ENCODE data around the gene RPL13. TPM values are rescaled to one million over a fixed set of nuclear protein-coding genes. Genes with fewer than 3 reads are reported as not detected.

Gene RPL13
- total and polyA plus RNA-seq, 2 of the 13 experiments (the other 11 are each of a cell fraction or from before 2014, with no cell fraction given) = 2,988 to 4,411 TPM

DNA sequence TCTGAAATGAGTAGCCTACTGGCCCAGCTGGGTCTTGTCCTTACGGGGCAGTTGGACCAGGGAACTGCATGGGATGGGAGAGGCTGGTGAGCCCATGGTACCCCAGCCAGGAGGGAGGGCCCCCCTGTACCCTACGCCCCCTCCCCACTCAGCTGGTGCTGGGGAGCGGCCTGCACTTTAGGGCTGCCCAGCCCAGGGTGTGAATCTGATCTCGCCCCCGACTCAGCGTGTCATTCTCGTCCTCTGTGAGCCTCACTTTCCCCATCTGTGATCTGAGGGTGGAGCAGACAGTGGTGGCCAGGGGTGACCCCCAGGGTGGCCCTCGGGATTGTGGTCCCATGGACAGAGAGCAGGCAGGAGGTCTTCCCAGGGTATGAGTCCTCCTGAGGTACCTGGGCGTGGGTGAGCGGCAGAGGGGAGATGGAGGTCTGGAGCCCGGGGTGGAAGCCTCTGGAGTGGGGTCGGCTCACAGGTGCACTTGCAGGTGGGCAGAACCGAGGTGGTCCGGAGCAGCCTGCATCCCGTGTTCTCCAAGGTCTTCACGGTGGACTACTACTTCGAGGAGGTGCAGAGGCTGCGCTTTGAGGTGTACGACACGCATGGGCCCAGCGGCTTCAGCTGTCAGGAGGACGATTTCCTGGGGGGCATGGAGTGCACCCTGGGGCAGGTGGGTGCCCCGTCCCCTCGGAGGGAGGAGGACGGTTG lies 16.7 kb downstream of the RPL13 start (continued):
- TF ChIP-seq ZFP36 (IDR thresholded peaks at IDR 0.05; ENCODE audit: borderline replicate concordance, low read depth, low read length, partially characterized antibody) = no peak
- TF ChIP-seq SALL2 (CRISPR knock-in tag; IDR thresholded peaks at IDR 0.05) = no peak
- no peak for TF ChIP-seq ZIK1 (CRISPR knock-in tag; IDR thresholded peaks at IDR 0.05; ENCODE audit: borderline replicate concordance, low read depth)

- no TSS peak for BruUV-seq (replicated peaks)
- Histone ChIP-seq H3K27me3 (ENCODE audit: control insufficient read depth in 1 of 2, insufficient read depth in 2 of 2, low read length in 2 of 2) (peaks cover 0 to 13% of the 10 kb centered on the region in 2 experiments; a peak in 3 of 5 replicates), H3K4me1 (ENCODE audit: insufficient read depth, low read length) (peaks cover 21% of the 10 kb centered on the region), H3K79me2 (ENCODE audit: insufficient read depth, low read length) (no peaks in the 10 kb centered on the region), H3K9me3 (ENCODE audit: low read length) (no peaks in the 10 kb centered on the region), H4K20me1 (ENCODE audit: insufficient read depth, low read length) (no peaks in the 10 kb centered on the region), H3K36me3 (replicated peaks in 1 of 2; ENCODE audit: control insufficient read depth in 1 of 2, insufficient read depth in 2 of 2, low read length in 2 of 2) (no peaks in the 10 kb centered on the region), H3K4me3 (replicated peaks in 1 of 3; ENCODE audit: insufficient read depth in 1 of 3, low read depth in 2 of 3, low read length in 3 of 3) (no peak overlapping the region), H2AFZ (ENCODE audit: low read length) (no peak overlapping the region), H3K4me2 (ENCODE audit: low read depth, low read length) (no peak overlapping the region), H3K27ac (ENCODE audit: extremely low read length, insufficient read depth, low read length) (no peak overlapping the region), H3K9ac (ENCODE audit: insufficient read depth, low read depth, low read length) (no peak overlapping the region)
- no peak for FAIRE-seq
- intact Hi-C loops (cut with micrococcal nuclease; ENCODE audit: unreplicated experiment) (no loop called here), in situ Hi-C loops (cut with HindIII; ENCODE audit: extremely low pct_ligation_motif_present, low pct_unique_long_range_greater_than_20kb) (no loop called here)
- WGBS (ENCODE audit: low lambda C conversion rate) = 79% methylated on average over 15 of the region's 15 CpGs
- DNase-seq (ENCODE audit: low spot score) = no peak
- ChIA-PET CTCF (ENCODE audit: low intra/inter-chr PET ratio, low total read pairs) (no interaction called here), POLR2A (no interaction called here)
- ATAC-seq = no peak
- TF ChIP-seq CREB1 (IDR thresholded peaks at IDR 0.05) = peak; percentile 57; the same call in 1 of the 2 replicates
- no peak for TF ChIP-seq CREB1 (CRISPR knock-in tag; IDR thresholded peaks at IDR 0.05)
- no peak for TF ChIP-seq ZNF468 (CRISPR knock-in tag; IDR thresholded peaks at IDR 0.05)
Observed at GRCh38 chr16:89579351-89579750, 18.9 kb downstream of the RPL13 start.
